Liver (tissue), 9 donors: ENCODE data around the gene RARRES2. TPM values are rescaled to one million over a fixed set of nuclear protein-coding genes. Genes with fewer than 3 reads are reported as not detected.

Experiments used
- DNase-seq: peaks from one replicate; pipeline ENCODE4 v3.0.0-alpha.2; 2017; ENCODE audit warnings: low spot score
- H3K27ac ChIP-seq, 2 donors: one replicate each; pipeline ENCODE4 v1.7.0; 2013; ENCODE audit warnings: inconsistent platforms in 2 of 2, low read length in 2 of 2, control low read depth in 1 of 2, low read depth in 1 of 2, mild to moderate bottlenecking in 1 of 2
- H3K27me3 ChIP-seq, 4 donors: one replicate each; pipeline versions ENCODE4 v1.6.1 to v1.7.0; 2013; ENCODE audit warnings: low read length in 3 of 4, inconsistent platforms in 1 of 4, mild to moderate bottlenecking in 1 of 4, moderate library complexity in 1 of 4; ENCODE audit not compliant: control insufficient read depth in 4 of 4, insufficient read depth in 4 of 4
- H3K36me3 ChIP-seq, 4 donors: one replicate each; pipeline versions ENCODE4 v1.6.1 to v1.7.0; 2013; ENCODE audit warnings: low read length in 3 of 4, mild to moderate bottlenecking in 3 of 4, low read depth in 1 of 4, moderate library complexity in 1 of 4; ENCODE audit not compliant: control insufficient read depth in 4 of 4, insufficient read depth in 3 of 4
- H3K4me1 ChIP-seq, 4 donors: one replicate each; pipeline versions ENCODE4 v1.6.1 to v1.7.0; 2013; ENCODE audit warnings: low read length in 3 of 4, mild to moderate bottlenecking in 3 of 4, moderate library complexity in 1 of 4; ENCODE audit not compliant: control insufficient read depth in 4 of 4, insufficient read depth in 4 of 4
- H3K4me3 ChIP-seq, 3 donors: one replicate each; pipeline versions ENCODE4 v1.6.1 to v1.7.0; 2013; ENCODE audit warnings: low read length in 3 of 3, control low read depth in 1 of 3, low read depth in 1 of 3, mild to moderate bottlenecking in 1 of 3
- H3K9ac ChIP-seq, 2 donors: one replicate each; pipeline ENCODE4 v1.7.0; 2013; ENCODE audit warnings: low read length in 2 of 2, mild to moderate bottlenecking in 2 of 2, moderate library complexity in 2 of 2, control low read depth in 1 of 2, low read depth in 1 of 2
- H3K9me3 ChIP-seq, 4 donors: one replicate each; pipeline versions ENCODE4 v1.6.1 to v1.7.0; 2013; ENCODE audit warnings: low read length in 3 of 4; ENCODE audit not compliant: control insufficient read depth in 4 of 4
- ATF3 ChIP-seq: IDR thresholded peaks from 2 replicates; pipeline ENCODE4 v1.6.1; 2016; ENCODE audit warnings: antibody characterized with exemption
- CTCF ChIP-seq: fragments of 150-350 bp; IDR thresholded peaks from 2 replicates; pipeline ENCODE4 v1.5.1; 2017; ENCODE audit warnings: improper control_type of control experiment, low read depth, low read length; ENCODE audit not compliant: missing input control
- EGR1 ChIP-seq, 2 donors: IDR thresholded peaks; 2 replicates each; pipeline ENCODE4 v1.6.1; 2016 to 2018; ENCODE audit warnings: antibody characterized with exemption in 2 of 2, low read depth in 2 of 2
- FOXA1 ChIP-seq: IDR thresholded peaks from 2 replicates; pipeline ENCODE4 v1.6.1; 2016; ENCODE audit warnings: antibody characterized with exemption
- FOXA2 ChIP-seq: IDR thresholded peaks from 2 replicates; pipeline ENCODE4 v1.6.1; 2016; ENCODE audit warnings: antibody characterized with exemption
- GABPA ChIP-seq, 2 donors: IDR thresholded peaks in 1 of 2; conservative IDR thresholded peaks in 1 of 2; 2 replicates each; pipeline ENCODE4 v1.6.1; 2016; ENCODE audit warnings: antibody characterized with exemption in 2 of 2, mild to moderate bottlenecking in 1 of 2, moderate library complexity in 1 of 2
- HNF4A ChIP-seq, 2 donors: conservative IDR thresholded peaks; 2 replicates each; pipeline ENCODE4 v1.6.1; 2016; ENCODE audit warnings: antibody characterized with exemption in 2 of 2, mild to moderate bottlenecking in 2 of 2
- HNF4G ChIP-seq: IDR thresholded peaks from 2 replicates; pipeline ENCODE4 v1.6.1; 2016; ENCODE audit warnings: antibody characterized with exemption
- JUND ChIP-seq, 2 donors: IDR thresholded peaks; 2 replicates each; pipeline ENCODE4 v1.6.1; 2016; ENCODE audit warnings: antibody characterized with exemption in 2 of 2
- MAX ChIP-seq: IDR thresholded peaks from 2 replicates; pipeline ENCODE4 v1.6.1; 2016; ENCODE audit warnings: antibody characterized with exemption
- NR2F2 ChIP-seq: IDR thresholded peaks from 2 replicates; pipeline ENCODE4 v1.6.1; 2016; ENCODE audit warnings: antibody characterized with exemption
- RAD21 ChIP-seq, 2 donors: IDR thresholded peaks; 2 replicates each; pipeline ENCODE4 v1.6.1; 2016; ENCODE audit warnings: antibody characterized with exemption in 2 of 2, mild to moderate bottlenecking in 2 of 2
- REST ChIP-seq: IDR thresholded peaks from 2 replicates; pipeline ENCODE4 v1.6.1; 2016; ENCODE audit warnings: antibody characterized with exemption, mild to moderate bottlenecking
- RXRA ChIP-seq, 2 donors: IDR thresholded peaks; 2 replicates each; pipeline ENCODE4 v1.6.1; 2017 to 2018; ENCODE audit warnings: antibody characterized with exemption in 2 of 2, mild to moderate bottlenecking in 1 of 2
- SP1 ChIP-seq: IDR thresholded peaks from 2 replicates; pipeline ENCODE4 v1.6.1; 2018; ENCODE audit warnings: antibody characterized with exemption, mild to moderate bottlenecking
- TAF1 ChIP-seq: conservative IDR thresholded peaks from 2 replicates; pipeline ENCODE4 v1.6.1; 2016; ENCODE audit warnings: antibody characterized with exemption, mild to moderate bottlenecking
- YY1 ChIP-seq: IDR thresholded peaks from 2 replicates; pipeline ENCODE4 v1.6.1; 2016; ENCODE audit warnings: antibody characterized with exemption, mild to moderate bottlenecking
- WGBS: extraction: QIAGEN DNeasy Blood & Tissue Kit; methylation state at CpG from one replicate; pipeline ENCODE4 v1.1.7; 2013; 5-methylcytosine and 5-hydroxymethylcytosine counted together
- polyA plus RNA-seq, 2 donors: library from polyadenylated mRNA; stranded (reverse) in 1 of 2; unstranded in 1 of 2; fragments of 200-250 nt in 1 of 2; fragments of >200 nt in 1 of 2; fragmentation: Nextera tagmentation in 1 of 2; extraction: Ambion mirVana in 1 of 2; gene quantifications; one replicate each; pipeline versions ENCODE4 v1.2.1 to v1.2.3, GENCODE V29; 2013 to 2015
- total RNA-seq, 2 donors: library from RNA; depleted of rRNA; stranded (reverse); fragments of >200 nt; gene quantifications; one replicate each; pipeline ENCODE4 v1.2.3, GENCODE V29; 2014
- TF ChIP-seq, protein P1 (sequence below): IDR thresholded peaks from 2 replicates; pipeline ENCODE4 v1.6.1; 2016; ENCODE audit warnings: antibody characterized with exemption
- donor health status: healthy.
- donor health status: healthy.
- donor health status: healthy.
- donor health status: healthy.
- donor health status: healthy.

The RARRES2 gene
- total and polyA plus RNA-seq, 4 donors, result 149 to 1,915 (median 842) TPM

GRCh38 chr7:150326657-150327268, 14.7 kb downstream of the RARRES2 start:
- Histone ChIP-seq H3K9me3 (no peaks in the 10 kb centered on the region), H3K36me3 (peaks cover 2 to 33% (median 16%) of the 10 kb centered on the region in 4 donors), H3K27ac (no peak overlapping the region), H3K27me3 (no peaks in the 10 kb centered on the region), H3K9ac (no peak overlapping the region), H3K4me1 (peaks cover 1 to 27% (median 17%) of the 10 kb centered on the region in 4 donors), H3K4me3 (no peak overlapping the region)
- WGBS, result 92% methylated on average over 4 of the region's 4 CpGs
- DNase-seq, result no peak
- TF ChIP-seq SP1, result no peak
- TF ChIP-seq GABPA (IDR thresholded peaks at IDR 0.05 in 1 of 2, conservative IDR thresholded peaks at IDR 0.05 in 1 of 2), result no peak
- no peak for TF ChIP-seq FOXA2
- no peak for TF ChIP-seq RAD21 (IDR thresholded peaks at IDR 0.05)
- TF ChIP-seq HNF4G, result no peak
- TF ChIP-seq RXRA (IDR thresholded peaks at IDR 0.05), result no peak
- no peak for TF ChIP-seq HNF4A (conservative IDR thresholded peaks at IDR 0.05)
- TF ChIP-seq CTCF, result no peak
- no peak for TF ChIP-seq JUND (IDR thresholded peaks at IDR 0.05)
- no peak for TF ChIP-seq YY1
- TF ChIP-seq ATF3, result no peak
- no peak for TF ChIP-seq FOXA1
- TF ChIP-seq EGR1 (IDR thresholded peaks at IDR 0.05; ENCODE audit: low read depth in 2 of 2), result no peak
- TF ChIP-seq REST, result no peak
- no peak for TF ChIP-seq NR2F2
- no peak for TF ChIP-seq MAX
- TF ChIP-seq, protein P1, sequence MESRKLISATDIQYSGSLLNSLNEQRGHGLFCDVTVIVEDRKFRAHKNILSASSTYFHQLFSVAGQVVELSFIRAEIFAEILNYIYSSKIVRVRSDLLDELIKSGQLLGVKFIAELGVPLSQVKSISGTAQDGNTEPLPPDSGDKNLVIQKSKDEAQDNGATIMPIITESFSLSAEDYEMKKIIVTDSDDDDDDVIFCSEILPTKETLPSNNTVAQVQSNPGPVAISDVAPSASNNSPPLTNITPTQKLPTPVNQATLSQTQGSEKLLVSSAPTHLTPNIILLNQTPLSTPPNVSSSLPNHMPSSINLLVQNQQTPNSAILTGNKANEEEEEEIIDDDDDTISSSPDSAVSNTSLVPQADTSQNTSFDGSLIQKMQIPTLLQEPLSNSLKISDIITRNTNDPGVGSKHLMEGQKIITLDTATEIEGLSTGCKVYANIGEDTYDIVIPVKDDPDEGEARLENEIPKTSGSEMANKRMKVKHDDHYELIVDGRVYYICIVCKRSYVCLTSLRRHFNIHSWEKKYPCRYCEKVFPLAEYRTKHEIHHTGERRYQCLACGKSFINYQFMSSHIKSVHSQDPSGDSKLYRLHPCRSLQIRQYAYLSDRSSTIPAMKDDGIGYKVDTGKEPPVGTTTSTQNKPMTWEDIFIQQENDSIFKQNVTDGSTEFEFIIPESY, result no peak
- no peak for TF ChIP-seq TAF1
